CD4-positive, alpha-beta T cell treated with Interleukin-10 for 1 hour (primary cell): ENCODE data around the gene PAPOLA.
A peak's percentile ranks its signal among the peaks of the same experiment; 100 is the strongest.

Experiments
- DNase-seq: peaks from one replicate; pipeline ENCODE4 v3.0.0-alpha.2; 2020

Gene PAPOLA

GRCh38 chr14:96568621-96569020, 66.4 kb downstream of the PAPOLA start:
- no peak for DNase-seq

DNA sequence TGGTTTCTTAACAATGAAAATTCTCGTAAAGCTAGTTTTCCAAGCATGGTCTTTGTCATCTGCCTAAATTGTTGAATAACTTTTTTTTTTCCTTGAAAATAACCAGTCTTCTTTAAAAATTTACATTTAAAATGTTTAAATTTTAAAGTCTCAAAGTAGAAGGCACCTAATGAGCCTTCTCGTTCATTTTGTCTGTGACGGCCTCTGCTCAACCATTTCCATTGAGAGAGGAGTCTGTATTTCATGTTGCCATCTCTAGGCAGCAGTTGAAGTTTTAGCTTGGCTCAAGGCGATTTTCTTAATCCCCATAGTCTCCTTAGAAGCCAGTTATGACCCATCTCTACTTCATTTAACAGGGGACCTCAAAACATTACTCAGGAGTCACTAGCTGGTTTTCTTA, 69.1 kb downstream of the PAPOLA start:
- no peak for DNase-seq

GRCh38 chr14:96573473-96574100, 71.4 kb downstream of the PAPOLA start:
- DNase-seq, result no peak

DNA sequence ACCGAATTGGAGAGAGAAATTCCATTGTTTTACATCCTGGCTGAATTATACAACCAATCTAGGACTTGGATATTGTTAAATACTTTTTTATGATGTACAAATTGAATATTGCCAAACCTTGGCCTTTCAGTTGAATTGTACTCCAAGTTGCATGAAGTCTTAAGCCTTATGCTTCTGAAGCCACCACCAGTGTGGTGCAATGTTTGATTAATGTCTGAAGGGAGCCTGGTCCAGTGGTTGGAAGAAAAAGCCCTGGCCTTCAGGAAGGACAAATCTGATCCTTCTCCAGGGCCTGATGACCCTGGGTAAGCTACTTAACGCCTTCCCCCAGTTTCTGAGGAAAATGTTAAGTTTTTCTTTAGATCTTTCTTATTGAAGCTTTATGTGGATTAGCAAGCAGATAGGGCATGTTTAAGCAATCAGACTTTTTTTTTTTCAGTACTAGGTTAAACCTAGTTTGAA, 72.0 kb downstream of the PAPOLA start:
- no peak for DNase-seq

- DNase-seq, result no peak
These were observed 72.8 kb downstream of the PAPOLA start for GRCh38 chr14:96574633-96575632.

DNA sequence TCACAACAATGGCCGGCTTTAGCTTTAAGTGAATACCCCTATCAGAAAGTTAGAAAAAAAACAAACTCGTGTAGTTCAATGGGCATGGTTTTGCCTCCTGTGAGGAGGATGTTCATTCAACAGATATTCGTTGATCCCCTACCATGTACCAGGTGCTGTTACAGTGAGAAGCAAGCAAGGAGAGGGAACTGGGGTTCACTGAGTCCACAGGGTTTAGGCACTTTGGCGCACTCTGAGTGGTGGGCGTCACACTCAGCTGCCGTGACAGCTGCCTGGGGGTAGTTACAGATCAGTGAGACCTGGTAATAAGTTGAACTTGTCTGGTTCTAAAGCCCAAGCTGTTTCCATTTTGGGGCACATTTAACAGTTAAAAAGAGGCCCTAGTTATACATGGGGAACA, 74.2 kb downstream of the PAPOLA start:
- DNase-seq, result no peak

DNA sequence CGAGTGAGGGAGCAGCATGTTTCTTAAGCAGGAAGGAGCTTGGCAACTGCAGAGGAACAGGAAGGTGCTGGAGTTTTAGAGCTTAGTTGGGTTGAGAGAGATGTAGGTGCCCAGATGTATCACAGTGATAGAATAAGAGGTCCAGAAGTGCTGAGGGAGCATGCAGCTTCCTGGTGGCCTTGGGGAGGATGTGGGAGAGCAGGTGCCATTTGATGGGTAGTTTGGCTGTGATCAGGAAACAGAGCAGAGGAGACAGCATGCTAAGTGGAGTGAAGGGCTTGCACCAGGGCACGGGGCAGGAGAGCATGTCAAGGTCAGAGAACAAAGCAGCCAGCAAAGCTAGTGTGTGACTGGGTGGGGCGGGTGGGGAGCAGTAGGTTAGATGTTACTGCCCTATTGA, 74.8 kb downstream of the PAPOLA start:
- DNase-seq, result no peak

- no peak for DNase-seq
These were observed 76.4 kb downstream of the PAPOLA start for GRCh38 chr14:96578619-96579018.

DNA sequence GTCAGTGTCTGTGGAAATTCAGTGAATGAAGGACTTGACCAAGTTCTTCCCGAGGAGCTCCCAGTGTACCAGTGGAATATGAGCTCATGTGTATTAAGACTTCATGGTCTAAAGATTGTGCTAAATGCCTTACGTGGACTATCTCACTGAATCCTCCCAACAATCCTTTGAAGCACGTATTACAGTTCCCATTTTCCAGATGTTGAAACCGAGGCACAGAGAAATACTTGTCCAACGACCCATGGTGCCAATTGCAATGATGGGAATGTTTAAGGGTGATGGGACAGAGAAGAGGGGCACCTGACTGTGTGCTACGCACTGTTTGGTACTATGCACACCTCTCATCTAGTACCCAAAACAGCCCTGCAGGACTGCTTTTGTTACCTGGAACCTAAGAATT, 77.2 kb downstream of the PAPOLA start:
- no peak for DNase-seq

DNA sequence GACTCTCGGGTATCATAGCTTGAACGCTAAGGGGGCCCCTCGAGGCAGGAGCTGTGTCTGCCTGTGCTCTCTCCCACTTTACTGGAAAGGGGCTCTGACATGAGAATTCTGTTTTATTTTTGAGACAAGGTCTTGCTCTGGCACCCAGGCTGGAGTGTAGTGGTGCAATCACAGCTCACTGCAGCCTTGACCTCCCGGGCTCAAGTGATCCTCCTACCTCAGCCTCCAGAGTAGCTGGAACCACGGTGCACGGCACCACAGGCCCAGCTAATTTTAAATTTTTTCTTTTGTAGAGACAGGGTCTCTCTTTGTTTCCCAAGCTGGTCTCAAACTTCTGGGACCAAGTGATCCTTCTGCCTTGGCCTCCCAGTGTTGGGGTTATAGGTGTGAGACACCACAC, 77.7 kb downstream of the PAPOLA start:
- no peak for DNase-seq

DNA sequence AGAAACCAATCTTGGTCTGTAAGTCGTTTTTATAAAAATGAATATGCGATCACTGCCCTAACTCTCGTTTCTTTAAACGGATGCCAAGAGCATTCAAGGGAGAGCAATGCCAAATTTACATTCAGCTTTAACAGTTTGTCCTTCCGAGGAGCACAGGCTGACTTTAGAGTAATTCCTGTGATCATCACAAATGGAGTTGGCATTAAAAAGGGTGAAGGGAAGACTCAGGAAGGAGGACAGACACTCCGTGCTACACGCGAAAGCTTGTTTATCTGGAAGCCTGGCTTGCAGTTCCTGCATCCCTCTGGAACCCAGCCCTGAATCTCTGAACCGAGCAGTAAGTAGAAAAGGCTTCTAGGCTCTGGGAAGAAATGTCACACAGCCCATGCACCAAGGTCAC, 78.4 kb downstream of the PAPOLA start:
- DNase-seq, result no peak

DNA sequence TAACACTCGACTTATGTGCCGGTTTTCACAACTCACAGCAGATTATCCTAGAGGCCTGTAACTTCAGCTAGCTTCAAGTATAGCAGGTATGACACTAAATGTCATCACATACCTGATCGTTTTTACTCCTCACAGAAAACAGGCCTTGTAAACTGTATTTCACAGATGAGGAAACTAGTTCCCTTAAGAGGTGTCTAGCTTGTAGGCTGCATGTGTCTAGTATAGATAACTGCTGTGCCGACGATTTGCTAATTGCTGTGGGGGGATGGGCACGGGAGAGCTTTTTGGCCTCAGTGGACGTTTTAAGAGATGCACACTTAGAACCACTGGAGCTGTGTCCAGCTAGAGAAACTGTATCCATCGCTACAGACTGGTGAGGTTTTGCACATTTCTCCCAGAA, 78.8 kb downstream of the PAPOLA start:
- DNase-seq, result no peak

- DNase-seq, result no peak
These were observed 79.7 kb downstream of the PAPOLA start for GRCh38 chr14:96581902-96582301.

- DNase-seq, result no peak
These were observed 80.3 kb downstream of the PAPOLA start for GRCh38 chr14:96582411-96582961.

- DNase-seq, result no peak
These were observed 80.8 kb downstream of the PAPOLA start for GRCh38 chr14:96582995-96583394.

DNA sequence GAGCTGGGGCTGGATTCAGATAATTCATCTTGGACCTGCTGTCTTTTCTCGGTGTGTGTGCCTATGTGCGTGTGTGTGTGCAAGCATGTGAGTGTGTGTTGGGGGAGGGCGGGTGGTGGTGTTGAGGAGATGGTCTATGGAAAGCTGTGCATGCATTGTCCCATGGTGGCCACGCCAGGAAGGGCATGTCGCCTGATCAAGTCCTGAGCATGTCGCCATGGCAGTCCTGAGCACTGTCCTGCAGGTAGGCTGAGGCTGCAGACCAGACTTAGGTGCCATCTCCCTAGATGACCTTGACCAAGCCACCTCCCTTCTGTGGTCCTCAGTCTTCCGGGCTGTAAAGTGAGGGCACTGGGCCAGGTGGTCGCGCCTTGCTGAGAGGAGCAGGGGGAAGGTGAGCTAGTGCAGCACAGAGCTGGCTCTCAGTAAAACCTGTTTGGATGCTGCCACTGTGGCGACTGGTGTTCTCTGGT, 81.4 kb downstream of the PAPOLA start:
- DNase-seq, result no peak

- peak; percentile 16 for DNase-seq
These were observed 82.2 kb downstream of the PAPOLA start for GRCh38 chr14:96584199-96584906.

GRCh38 chr14:96584907-96585671, 82.9 kb downstream of the PAPOLA start:
- DNase-seq, result no peak

DNA sequence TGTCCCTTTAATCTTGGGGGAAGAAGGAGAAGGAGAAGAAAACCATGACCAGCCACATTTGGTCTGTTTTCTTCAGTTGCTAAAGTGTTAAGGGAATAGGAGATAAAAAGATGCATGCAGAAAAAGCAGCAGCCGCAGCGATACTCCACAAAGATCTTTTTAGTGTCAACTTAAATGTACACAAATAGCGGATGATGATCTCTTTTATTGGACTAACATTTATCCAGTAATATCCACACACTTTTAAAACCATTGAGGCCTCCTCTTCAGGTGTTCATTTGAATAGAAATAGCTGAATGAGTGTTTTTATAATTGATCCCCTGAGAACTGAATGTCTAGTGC, 83.5 kb downstream of the PAPOLA start:
- no peak for DNase-seq

DNA sequence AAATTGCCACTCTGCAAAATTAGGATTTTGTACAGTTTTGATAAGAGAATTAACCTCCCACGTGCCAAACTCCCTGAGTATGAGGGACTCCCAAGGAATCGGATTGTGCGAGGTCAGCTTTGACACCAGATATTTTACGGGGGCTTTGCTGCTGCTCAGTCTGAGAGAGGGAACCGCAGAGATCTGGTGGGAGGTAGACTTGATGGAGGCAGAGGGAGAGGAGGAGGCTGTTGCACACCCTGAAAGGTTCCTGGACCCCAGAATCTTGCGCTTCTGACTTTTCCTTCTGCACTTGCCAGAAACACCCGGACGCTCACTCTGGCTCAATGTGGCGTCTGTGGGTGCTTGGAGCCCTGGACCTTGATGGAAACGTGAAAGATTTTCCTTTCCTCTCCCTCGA, 83.9 kb downstream of the PAPOLA start:
- no peak for DNase-seq

DNA sequence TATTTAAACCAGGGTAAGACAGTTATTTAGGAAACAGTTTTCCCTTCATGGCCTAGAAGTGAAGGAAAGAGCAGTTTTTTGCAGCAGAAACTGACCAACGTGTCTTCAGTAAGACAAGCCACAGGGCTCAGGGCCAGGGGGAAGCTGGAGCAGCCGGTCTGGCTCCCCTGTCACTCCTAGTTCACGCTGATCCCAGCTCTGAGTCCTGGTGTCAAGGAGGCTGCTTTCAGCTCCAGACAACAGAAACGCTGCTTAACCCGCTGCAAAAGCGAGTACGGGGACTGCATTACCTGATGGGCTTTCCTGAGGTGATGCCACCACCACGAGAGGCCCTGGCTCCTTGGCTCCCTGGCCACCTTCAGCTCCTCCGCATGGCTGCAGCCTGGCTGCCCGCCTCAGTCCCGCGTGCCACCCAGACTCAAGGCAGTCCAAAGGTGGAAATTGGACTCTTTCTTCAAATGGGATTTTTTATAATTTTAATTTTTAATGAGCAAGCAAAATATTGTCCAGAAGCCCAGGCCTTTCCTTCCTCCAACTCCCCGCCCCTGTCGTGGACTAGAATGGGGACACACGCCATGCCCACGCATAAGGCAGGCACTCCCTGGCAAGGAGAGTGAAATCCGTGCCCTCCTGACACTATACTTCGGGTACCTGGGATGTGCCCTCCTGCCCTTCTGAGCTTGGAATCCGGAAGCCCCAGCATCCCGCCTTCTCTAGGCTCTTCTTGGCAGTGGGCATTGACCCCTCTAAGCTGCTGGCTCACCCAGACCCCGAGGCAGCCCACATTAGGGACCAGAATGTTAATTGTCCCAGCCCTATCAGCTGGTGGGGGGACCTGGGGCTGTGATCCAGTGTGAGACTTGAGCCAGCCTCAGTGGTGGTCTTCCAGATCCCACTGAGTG, 85.0 kb downstream of the PAPOLA start:
- DNase-seq, result no peak
